ENCODE results near the gene IFNL1. TPM values are rescaled to one million over a fixed set of nuclear protein-coding genes. Genes with fewer than 3 reads are reported as not detected.
"Not testable (repeated sequence)": the region's sequence is repeated elsewhere in the genome, so short reads cannot be mapped to it uniquely, and the experiment has no call there.

Gene IFNL1
- total and polyA plus RNA-seq, 2 donors = 0.21 TPM; not detected in 1

DNA sequence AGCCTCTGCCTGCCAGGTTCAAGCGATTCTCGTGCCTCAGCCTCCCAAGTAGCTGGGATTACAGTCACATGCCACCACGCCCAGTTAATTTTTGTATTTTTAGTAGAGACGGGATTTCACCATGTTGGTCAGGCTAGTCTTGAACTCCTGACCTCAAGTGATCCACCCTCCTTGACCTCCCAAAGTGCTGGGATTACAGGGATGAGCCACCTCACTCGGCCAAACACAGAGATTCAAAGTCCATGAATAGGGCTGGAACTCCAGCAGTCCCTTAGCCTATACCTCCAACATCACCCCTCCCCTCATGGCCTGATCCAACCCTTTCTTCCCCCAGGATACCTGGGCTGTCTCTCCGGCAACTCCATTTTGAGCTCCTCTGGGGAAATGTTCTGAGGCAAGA, 36.5 kb downstream of the IFNL1 start:
- not testable (repeated sequence) for H3K27me3 ChIP-seq (ENCODE audit: control insufficient read depth in 2 of 2, insufficient read depth in 1 of 2, low read length in 1 of 2); H3K9me3 ChIP-seq (ENCODE audit: control insufficient read depth in 2 of 2, insufficient read depth in 1 of 2, low read length in 1 of 2); DNase-seq (ENCODE audit: low read depth in 6 of 9, low spot score in 9 of 9); H3K4me3 ChIP-seq (ENCODE audit: low read length in 2 of 2); H3K27ac ChIP-seq (ENCODE audit: low read depth in 1 of 2, low read length in 1 of 2)
- Histone ChIP-seq H3K4me1 (ENCODE audit: control insufficient read depth in 2 of 2, insufficient read depth in 2 of 2, low read length in 2 of 2) (peaks cover 15 to 37% of the 10 kb centered on the region in 2 donors), H3K36me3 (ENCODE audit: control insufficient read depth in 2 of 2, insufficient read depth in 2 of 2, low read length in 1 of 2) (peaks cover 34 to 47% of the 10 kb centered on the region in 2 donors)
- WGBS = 95% methylated on average over 6 of the region's 6 CpGs

DNA sequence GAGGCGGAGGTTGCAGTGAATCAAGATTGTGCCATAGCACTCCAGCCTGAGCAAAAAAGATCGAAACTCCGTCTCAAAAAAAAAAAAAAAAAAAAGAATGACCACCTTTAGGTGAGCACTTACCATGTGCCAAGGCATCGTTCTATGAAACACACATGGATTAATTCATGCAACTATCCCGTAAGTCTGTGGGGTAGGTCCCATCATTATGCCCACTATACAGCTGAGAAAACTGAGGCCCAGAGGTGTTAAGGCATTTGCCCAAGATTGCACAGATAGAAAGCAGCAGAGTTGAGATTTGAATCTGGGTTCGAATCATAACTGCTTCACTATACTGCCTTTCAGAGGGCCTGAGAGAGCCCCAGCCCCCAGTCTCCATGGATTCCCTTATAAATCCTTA, 37.3 kb downstream of the IFNL1 start:
- Histone ChIP-seq H3K27me3 (ENCODE audit: control insufficient read depth in 2 of 2, insufficient read depth in 1 of 2, low read length in 1 of 2) (no peaks in the 10 kb centered on the region), H3K4me3 (ENCODE audit: low read length in 2 of 2) (no peak overlapping the region), H3K4me1 (ENCODE audit: control insufficient read depth in 2 of 2, insufficient read depth in 2 of 2, low read length in 2 of 2) (peaks cover 12 to 39% of the 10 kb centered on the region in 2 donors), H3K27ac (ENCODE audit: low read depth in 1 of 2, low read length in 1 of 2) (no peak overlapping the region), H3K36me3 (ENCODE audit: control insufficient read depth in 2 of 2, insufficient read depth in 2 of 2, low read length in 1 of 2) (peaks cover 27 to 39% of the 10 kb centered on the region in 2 donors), H3K9me3 (ENCODE audit: control insufficient read depth in 2 of 2, insufficient read depth in 1 of 2, low read length in 1 of 2) (peaks cover 0 to 4% of the 10 kb centered on the region in 2 donors)
- no peak for DNase-seq (ENCODE audit: low read depth in 6 of 9, low spot score in 9 of 9)
- 96% methylated on average over 6 of the region's 6 CpGs for WGBS

DNA sequence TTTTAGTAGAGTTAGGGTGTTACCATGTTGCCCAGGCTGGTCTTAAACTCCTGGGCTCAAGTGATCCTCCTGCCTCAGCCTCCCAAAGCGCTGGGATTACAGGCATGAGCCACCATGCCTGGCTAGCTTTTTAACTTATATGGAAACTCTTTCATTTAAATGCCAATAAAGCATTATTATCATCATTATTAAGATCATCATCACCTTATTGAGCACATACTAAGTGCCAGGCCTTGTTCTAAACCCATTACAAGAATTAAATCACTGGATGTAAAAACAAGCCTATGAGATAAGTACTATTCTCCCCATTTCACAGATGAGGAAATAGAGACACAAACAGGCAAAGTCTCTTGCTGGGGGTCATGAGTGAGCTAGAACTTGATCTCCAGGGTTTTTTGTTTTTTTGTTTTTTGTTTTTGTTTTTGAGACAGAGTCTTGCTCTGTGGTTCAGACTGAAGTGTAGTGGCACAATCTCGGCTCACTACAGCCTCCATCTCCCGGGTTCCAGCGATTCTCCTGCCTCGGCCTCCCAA, 38.3 kb downstream of the IFNL1 start:
- Histone ChIP-seq H3K4me3 (ENCODE audit: low read length in 2 of 2) (peak overlapping the region; percentile 86 to 90), H3K36me3 (ENCODE audit: control insufficient read depth in 2 of 2, insufficient read depth in 2 of 2, low read length in 1 of 2) (peaks cover 17 to 29% of the 10 kb centered on the region in 2 donors), H3K27ac (ENCODE audit: low read depth in 1 of 2, low read length in 1 of 2) (peak overlapping the region; percentile 98 to 99), H3K9me3 (ENCODE audit: control insufficient read depth in 2 of 2, insufficient read depth in 1 of 2, low read length in 1 of 2) (peaks cover 0 to 4% of the 10 kb centered on the region in 2 donors), H3K27me3 (ENCODE audit: control insufficient read depth in 2 of 2, insufficient read depth in 1 of 2, low read length in 1 of 2) (no peaks in the 10 kb centered on the region), H3K4me1 (ENCODE audit: control insufficient read depth in 2 of 2, insufficient read depth in 2 of 2, low read length in 2 of 2) (peaks cover 12 to 39% of the 10 kb centered on the region in 2 donors)
- DNase-seq (ENCODE audit: low read depth in 6 of 9, low spot score in 9 of 9) = no peak
- WGBS = 86% methylated on average over 5 of the region's 5 CpGs

DNA sequence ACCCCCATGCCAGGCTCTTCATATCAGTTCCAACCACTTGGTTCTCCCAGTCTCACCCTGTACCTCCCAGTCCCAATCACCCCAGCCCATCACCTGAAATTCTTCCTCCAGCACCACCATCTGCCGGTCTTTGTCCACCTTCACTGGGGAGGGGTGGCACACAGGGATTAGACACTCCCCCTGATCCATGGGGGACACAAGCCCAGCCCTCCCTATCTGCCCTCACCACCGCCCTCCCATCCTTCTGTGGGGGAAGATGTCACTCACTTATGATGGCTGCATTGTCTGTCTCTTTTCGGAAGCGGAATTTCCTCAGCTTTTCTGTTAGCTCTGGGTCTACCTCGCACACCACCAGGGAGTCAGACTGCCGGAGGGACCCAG, 39.0 kb downstream of the IFNL1 start:
- WGBS = 1% methylated on average over 6 of the region's 6 CpGs
- peaks cover 16 to 26% of the 10 kb centered on the region in 2 donors for H3K36me3 ChIP-seq (ENCODE audit: control insufficient read depth in 2 of 2, insufficient read depth in 2 of 2, low read length in 1 of 2)

DNA sequence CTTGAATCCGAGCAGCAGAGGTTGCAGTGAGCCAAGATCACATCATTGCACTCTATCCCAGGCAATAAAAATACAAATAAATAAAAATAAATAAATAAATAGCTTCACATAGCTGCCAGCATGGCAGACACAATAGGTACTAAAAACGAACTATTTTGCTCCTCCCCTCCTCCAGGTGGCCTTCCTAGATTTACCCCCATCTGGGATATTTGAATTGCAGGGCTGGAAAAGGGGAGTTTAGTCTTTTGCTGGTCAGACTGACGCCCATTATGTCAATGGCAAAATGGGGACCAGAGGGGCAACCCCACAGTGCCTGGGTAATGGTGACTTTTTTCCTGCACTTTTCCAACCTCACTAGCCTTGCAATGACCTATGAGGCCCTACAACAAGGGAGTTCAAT, 40.3 kb downstream of the IFNL1 start:
- no peaks in the 10 kb centered on the region for H3K27me3 ChIP-seq (ENCODE audit: control insufficient read depth in 2 of 2, insufficient read depth in 1 of 2, low read length in 1 of 2)
- H3K4me3 ChIP-seq (ENCODE audit: low read length in 2 of 2) = peak overlapping the region in 1 of 2 donors; percentile 90
- no peak for DNase-seq (ENCODE audit: low read depth in 6 of 9, low spot score in 9 of 9)
- H3K9me3 ChIP-seq (ENCODE audit: control insufficient read depth in 2 of 2, insufficient read depth in 1 of 2, low read length in 1 of 2) = peaks cover 0 to 4% of the 10 kb centered on the region in 2 donors
- H3K27ac ChIP-seq (ENCODE audit: low read depth in 1 of 2, low read length in 1 of 2) = peak overlapping the region; percentile 98 to 99
- peaks cover 7 to 15% of the 10 kb centered on the region in 2 donors for H3K36me3 ChIP-seq (ENCODE audit: control insufficient read depth in 2 of 2, insufficient read depth in 2 of 2, low read length in 1 of 2)
- 84% methylated on average over 3 of the region's 3 CpGs for WGBS
- H3K4me1 ChIP-seq (ENCODE audit: control insufficient read depth in 2 of 2, insufficient read depth in 2 of 2, low read length in 2 of 2) = peaks cover 21 to 51% of the 10 kb centered on the region in 2 donors

More for the DNA sequence above, 39.0 kb downstream of the IFNL1 start:
- Histone ChIP-seq H3K27ac (ENCODE audit: low read depth in 1 of 2, low read length in 1 of 2) (peak overlapping the region; percentile 98 to 99), H3K27me3 (ENCODE audit: control insufficient read depth in 2 of 2, insufficient read depth in 1 of 2, low read length in 1 of 2) (no peaks in the 10 kb centered on the region), H3K9me3 (ENCODE audit: control insufficient read depth in 2 of 2, insufficient read depth in 1 of 2, low read length in 1 of 2) (peaks cover 0 to 4% of the 10 kb centered on the region in 2 donors), H3K4me3 (ENCODE audit: low read length in 2 of 2) (peak overlapping the region; percentile 86 to 90), H3K4me1 (ENCODE audit: control insufficient read depth in 2 of 2, insufficient read depth in 2 of 2, low read length in 2 of 2) (peaks cover 18 to 42% of the 10 kb centered on the region in 2 donors)
- DNase-seq (ENCODE audit: low read depth in 6 of 9, low spot score in 9 of 9) = peak in 4 of 9 donors; percentile 32 to 51 (median 42)

DNA sequence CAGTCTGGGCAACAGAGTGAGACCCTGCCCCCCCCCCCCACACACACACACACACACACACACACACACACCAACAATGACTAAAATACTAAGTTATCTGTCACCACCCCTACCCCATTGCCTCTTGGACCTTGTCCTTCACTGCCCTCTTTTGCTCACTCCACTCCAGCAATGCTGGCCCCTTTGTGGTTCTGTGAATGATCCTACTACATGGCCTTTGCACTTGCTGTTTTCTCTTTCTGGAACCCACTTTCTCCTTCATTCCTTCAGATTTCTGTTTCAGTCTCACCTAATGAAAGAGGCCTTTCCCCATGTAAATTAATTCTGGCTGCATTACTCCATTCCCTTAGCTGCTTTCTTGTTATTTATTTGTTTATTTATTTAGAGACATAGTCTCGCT, 43.5 kb downstream of the IFNL1 start:
- Histone ChIP-seq H3K4me3 (ENCODE audit: low read length in 2 of 2) (no peak overlapping the region), H3K27ac (ENCODE audit: low read depth in 1 of 2, low read length in 1 of 2) (no peak overlapping the region), H3K36me3 (ENCODE audit: control insufficient read depth in 2 of 2, insufficient read depth in 2 of 2, low read length in 1 of 2) (no peaks in the 10 kb centered on the region), H3K4me1 (ENCODE audit: control insufficient read depth in 2 of 2, insufficient read depth in 2 of 2, low read length in 2 of 2) (peaks cover 28 to 47% of the 10 kb centered on the region in 2 donors), H3K27me3 (ENCODE audit: control insufficient read depth in 2 of 2, insufficient read depth in 1 of 2, low read length in 1 of 2) (no peaks in the 10 kb centered on the region), H3K9me3 (ENCODE audit: control insufficient read depth in 2 of 2, insufficient read depth in 1 of 2, low read length in 1 of 2) (peaks cover 0 to 4% of the 10 kb centered on the region in 2 donors)
- 98% methylated on average over 1 of the region's 1 CpG for WGBS
- no peak for DNase-seq (ENCODE audit: low read depth in 6 of 9, low spot score in 9 of 9)

DNA sequence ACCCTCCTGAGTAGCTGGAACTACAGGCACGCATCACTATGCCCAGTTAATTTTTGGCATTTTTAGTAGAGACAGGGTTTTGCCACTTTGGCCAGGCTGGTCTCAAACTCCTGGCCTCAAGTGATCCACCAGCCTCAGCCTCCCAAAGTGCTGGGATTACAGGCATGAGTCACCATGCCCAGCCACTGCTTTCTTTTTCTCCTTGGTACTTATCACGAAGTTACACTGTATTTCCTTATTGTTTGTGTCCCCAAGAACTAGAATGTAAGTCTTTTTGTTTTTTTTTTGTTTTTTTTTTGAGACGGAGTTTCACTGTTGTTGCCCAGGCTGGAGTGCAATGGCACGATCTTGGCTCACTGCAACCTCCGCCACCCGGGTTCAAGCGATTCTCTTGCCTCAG, 43.9 kb downstream of the IFNL1 start:
- H3K9me3 ChIP-seq (ENCODE audit: control insufficient read depth in 2 of 2, insufficient read depth in 1 of 2, low read length in 1 of 2); H3K27me3 ChIP-seq (ENCODE audit: control insufficient read depth in 2 of 2, insufficient read depth in 1 of 2, low read length in 1 of 2); H3K4me3 ChIP-seq (ENCODE audit: low read length in 2 of 2); H3K36me3 ChIP-seq (ENCODE audit: control insufficient read depth in 2 of 2, insufficient read depth in 2 of 2, low read length in 1 of 2); DNase-seq (ENCODE audit: low read depth in 6 of 9, low spot score in 9 of 9); H3K27ac ChIP-seq (ENCODE audit: low read depth in 1 of 2, low read length in 1 of 2): not testable (repeated sequence)
- WGBS = 88% methylated on average over 7 of the region's 7 CpGs
- H3K4me1 ChIP-seq (ENCODE audit: control insufficient read depth in 2 of 2, insufficient read depth in 2 of 2, low read length in 2 of 2) = peaks cover 27 to 43% of the 10 kb centered on the region in 2 donors

DNA sequence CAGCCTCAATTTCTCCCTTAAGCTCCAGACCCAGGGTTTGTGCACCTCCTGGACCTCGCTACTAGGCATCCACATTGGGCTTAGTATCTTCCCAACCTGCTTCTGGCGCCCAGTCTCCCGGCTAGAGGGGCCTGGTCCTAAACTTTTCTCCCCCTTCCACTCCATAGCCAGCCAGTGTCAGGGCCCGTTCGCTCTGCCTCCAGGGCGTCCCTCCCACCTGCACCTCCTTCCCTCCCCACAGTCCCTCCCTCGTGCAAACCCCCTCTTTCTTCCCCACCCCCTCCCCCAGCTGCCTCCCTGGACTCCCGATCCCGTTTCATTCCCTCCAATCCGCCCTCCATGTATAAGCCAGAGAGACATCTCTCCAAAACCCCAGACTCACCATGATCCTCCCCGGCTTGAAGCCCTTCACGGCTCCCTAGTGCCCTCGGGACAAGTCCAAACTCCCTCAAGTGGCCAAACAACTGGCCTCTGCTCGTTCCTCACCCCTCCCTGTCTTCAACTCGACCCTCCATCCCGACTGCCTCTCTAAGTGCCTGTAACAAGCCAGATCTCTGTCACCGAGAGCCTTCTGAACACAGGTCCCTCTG, 45.0 kb downstream of the IFNL1 start:
- H3K4me1 ChIP-seq (ENCODE audit: control insufficient read depth in 2 of 2, insufficient read depth in 2 of 2, low read length in 2 of 2) = peaks cover 27 to 42% of the 10 kb centered on the region in 2 donors
- peaks cover 0 to 4% of the 10 kb centered on the region in 2 donors for H3K9me3 ChIP-seq (ENCODE audit: control insufficient read depth in 2 of 2, insufficient read depth in 1 of 2, low read length in 1 of 2)
- peak overlapping the region; percentile 82 to 98 for H3K4me3 ChIP-seq (ENCODE audit: low read length in 2 of 2)
- peak overlapping the region; percentile 94 to 99 for H3K27ac ChIP-seq (ENCODE audit: low read depth in 1 of 2, low read length in 1 of 2)
- H3K36me3 ChIP-seq (ENCODE audit: control insufficient read depth in 2 of 2, insufficient read depth in 2 of 2, low read length in 1 of 2) = peaks cover 4 to 5% of the 10 kb centered on the region in 2 donors
- WGBS = 2% methylated on average over 17 of the region's 17 CpGs
- DNase-seq (ENCODE audit: low read depth in 6 of 9, low spot score in 9 of 9) = peak in 4 of 9 donors; percentile 13 to 61 (median 41)
- no peaks in the 10 kb centered on the region for H3K27me3 ChIP-seq (ENCODE audit: control insufficient read depth in 2 of 2, insufficient read depth in 1 of 2, low read length in 1 of 2)

DNA sequence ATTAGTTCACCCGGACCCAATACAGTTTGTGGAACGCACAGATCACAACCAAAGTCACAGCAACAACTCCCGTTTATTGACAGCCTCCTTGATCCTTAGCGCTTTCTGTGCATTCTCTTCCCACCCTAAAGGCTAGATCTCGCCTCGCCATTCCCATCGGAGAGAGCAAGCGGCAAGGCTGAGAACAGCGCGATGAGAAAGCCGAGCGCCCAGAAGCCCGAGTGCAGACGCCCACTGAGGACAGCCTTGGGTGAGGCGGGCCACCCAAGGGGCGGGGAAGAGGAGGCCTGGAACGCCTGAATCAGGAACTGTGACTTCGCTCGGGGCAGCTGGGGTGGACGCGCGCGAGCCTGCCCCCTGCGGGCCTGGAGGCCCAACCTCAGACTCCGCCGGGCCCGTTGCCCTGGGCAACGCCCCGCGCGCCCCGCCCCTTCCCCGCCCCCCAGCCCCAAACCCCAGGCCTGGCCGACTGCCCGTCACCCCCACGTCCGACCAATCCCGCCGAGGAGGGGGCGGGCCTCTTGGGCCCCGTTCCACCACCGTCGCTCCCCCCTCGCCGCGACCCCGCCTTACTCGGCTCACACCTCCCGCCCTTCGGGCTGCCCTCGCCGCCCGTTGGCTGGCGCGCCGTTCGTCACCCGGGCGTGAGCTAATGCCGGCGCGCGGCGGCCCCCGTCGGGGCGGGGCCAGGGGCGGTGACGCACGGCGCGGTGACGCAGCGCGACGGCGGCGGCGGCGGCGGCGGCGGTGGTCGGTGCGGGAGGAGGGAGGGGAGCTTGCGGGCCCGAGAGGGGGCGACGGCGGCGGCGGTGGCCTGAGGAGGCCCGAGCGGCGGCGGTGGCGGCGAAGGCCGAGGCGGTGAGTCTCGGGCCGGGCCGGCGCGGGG, 45.8 kb downstream of the IFNL1 start, which contains the start of gene SAMD4B:
Gene SAMD4B (plus strand): TSS at position 703 of the 886 bp plus-strand sequence. CDS start 14,473 bp downstream, outside the sequence.
- under 1% methylated on average over 105 of the region's 105 CpGs for WGBS
- DNase-seq (ENCODE audit: low read depth in 6 of 9, low spot score in 9 of 9) = peak; percentile 84 to 99 (median 98)

More for the DNA sequence above, 45.8 kb downstream of the IFNL1 start, which contains the start of gene SAMD4B:
- no peaks in the 10 kb centered on the region for H3K27me3 ChIP-seq (ENCODE audit: control insufficient read depth in 2 of 2, insufficient read depth in 1 of 2, low read length in 1 of 2)
- H3K4me3 ChIP-seq (ENCODE audit: low read length in 2 of 2) = peak within 1 kb of the TSS; percentile 95 to 98
- H3K27ac ChIP-seq (ENCODE audit: low read depth in 1 of 2, low read length in 1 of 2) = peak within 1 kb of the TSS; percentile 94 to 99
- H3K4me1 ChIP-seq (ENCODE audit: control insufficient read depth in 2 of 2, insufficient read depth in 2 of 2, low read length in 2 of 2) = peaks cover 22 to 36% of the 10 kb centered on the region in 2 donors
- peaks cover 0 to 4% of the 10 kb centered on the region in 2 donors for H3K9me3 ChIP-seq (ENCODE audit: control insufficient read depth in 2 of 2, insufficient read depth in 1 of 2, low read length in 1 of 2)
- H3K36me3 ChIP-seq (ENCODE audit: control insufficient read depth in 2 of 2, insufficient read depth in 2 of 2, low read length in 1 of 2) = peaks cover 4 to 7% of the 10 kb centered on the region in 2 donors

Measured in thymus (tissue), 11 donors.